NCI-H2196 (cell line): ENCODE results near the gene TMA7B.
"Not testable (repeated sequence)": the region's sequence is repeated elsewhere in the genome, so short reads cannot be mapped to it uniquely, and the experiment has no call there.

Experiments
- DNase-seq: peaks from one replicate; lab custom pipeline; 2025; ENCODE audit not compliant: unreplicated experiment; lab: John Stamatoyannopoulos, UW

Gene TMA7B

GRCh38 chr22:39979048-39979447, 18.9 kb downstream of the TMA7B start:
- DNase-seq, result no peak

DNA sequence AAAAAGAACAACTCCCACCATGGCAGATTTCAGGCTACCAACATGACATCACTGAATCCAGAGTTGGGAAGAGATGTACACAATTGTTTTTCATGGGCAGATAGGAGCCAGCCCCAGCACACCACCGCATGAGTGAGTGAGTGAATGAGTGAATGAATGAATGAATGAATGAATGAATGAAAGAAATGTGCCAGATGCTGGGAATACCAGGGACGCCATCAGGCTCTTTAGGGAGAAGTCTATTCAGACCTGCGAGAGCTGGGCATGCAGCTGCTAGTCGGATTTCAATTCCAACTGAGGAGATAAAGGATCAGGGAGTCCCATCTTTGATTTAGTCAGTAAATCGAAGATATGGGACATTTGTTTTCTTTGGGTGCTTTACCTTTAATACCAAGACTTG, 19.3 kb downstream of the TMA7B start:
- no peak for DNase-seq

DNA sequence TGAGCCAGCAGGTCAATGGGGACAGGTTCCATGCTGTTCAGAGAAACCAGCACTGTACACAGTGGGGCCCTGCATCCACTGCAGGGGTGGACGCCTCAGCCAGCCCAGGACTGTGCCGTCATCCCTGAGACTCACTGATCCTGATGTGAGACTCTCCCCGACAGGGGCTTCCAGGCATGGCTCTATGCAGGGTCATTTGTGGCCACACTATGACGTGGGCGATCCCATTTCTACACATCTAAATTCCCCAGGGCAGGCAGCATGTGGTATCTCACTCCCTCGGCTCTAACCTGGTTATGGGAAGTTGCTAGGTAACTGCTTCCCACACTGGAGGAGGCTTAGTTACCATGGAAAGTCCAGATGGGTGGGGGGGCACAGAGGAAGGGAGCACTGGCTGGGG, 20.4 kb downstream of the TMA7B start:
- no peak for DNase-seq

DNA sequence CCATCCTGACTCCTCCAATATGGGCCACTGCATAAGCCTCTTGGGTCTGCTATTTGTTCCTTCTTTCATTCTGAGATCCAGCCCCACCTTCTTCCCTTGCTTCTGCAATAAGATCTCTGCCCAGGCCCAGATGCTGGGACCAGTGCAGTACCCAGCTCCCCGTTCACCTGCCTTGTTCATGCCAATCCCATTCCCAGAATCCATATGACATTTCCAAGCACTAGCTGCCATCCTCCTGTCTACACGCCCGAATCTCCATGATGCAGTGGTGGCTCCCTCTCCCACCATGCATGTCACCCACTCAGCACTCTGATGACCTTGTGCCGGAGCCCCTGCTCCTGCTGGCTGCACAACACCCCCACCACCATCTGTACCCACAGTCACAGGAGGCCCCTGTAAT, 23.1 kb downstream of the TMA7B start:
- no peak for DNase-seq

- no peak for DNase-seq
Measured at GRCh38 chr22:39984006-39984405, 23.8 kb downstream of the TMA7B start.

DNA sequence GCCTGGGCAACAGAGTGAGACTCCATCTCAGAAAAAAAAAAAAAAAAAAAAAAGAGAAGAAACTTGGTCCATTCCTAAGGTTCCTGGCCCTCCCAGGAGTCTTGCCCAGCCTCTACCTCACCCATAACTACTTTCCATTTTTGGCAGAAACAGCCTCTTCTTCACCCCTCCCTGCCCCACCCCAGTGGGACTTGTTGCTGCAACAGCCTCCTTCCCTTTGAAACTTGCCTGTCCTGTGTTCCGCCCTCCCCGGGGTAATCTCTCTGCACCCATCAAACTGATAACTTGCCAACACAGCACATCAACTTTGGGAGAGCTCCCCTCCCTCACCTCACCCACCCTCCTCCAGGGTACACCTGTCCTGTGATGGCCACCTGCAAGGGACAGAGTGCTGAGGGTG, 24.5 kb downstream of the TMA7B start:
- DNase-seq, result no peak

DNA sequence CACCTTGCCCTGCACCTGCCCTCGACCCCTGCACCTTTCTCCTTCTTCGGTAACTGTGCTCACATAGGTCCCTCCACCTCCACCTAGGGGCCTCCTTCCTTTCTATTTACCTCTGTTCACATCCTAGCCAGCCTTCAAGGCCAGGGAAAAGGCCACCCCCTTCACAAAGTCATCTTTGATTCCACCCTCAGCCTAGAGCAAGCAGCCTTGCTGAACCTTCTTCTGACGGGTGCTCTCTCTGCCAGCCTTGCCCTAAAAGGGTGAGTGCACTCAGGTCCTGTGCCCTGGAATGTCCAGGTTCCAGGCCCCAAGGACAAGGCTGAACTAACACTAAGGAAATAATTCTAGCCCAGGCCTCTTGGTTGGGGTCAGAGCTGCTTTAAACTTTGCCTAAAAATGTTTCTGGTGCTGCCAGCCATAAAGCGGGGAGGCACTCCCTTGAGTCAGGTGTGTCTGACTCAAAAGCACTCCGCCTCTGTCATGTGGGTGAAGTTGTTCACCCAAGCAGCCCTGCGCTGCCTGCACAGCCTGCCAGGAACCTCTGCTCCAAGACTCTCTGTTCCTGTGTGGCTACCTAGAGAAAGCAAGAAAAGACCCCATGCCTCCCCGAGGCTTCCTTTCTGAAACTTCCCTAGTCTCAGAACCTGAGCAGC, 25.3 kb downstream of the TMA7B start:
- DNase-seq, result no peak

DNA sequence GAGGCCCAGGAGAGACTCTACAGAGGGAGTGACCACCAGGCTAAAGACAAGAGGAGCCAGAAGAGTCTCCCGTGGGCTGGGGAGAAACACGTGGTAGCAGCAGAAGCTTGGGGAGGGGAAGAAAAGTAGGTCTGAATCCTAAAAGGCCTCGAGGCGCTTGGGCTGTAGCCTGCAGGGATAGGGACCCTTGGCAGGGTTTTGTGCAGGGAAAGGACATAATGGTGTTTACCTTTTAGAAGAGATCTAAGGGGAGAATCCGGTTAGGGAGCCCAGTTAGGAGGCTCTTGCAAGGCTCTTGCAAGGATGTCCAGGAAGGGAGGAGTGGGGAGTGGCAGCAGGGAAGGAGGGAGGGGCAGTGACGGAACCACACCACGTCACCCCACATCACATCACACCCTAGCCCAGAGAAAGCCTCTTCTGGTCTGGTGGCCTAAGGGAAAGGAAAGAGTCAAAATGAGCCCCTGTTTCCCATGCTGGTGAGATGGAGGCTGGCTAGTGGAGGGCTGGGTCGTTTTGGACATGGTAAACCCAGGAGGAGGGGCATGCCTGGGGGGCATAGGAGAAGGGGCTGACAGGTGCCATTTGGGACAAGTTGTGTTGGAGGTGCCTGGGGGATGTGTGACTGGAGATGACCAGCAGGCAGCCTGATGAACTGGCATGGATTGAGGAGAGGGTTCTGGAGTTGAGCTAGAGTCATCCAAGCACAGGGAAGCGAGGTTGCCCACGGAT, 28.4 kb downstream of the TMA7B start:
- DNase-seq, result no peak

DNA sequence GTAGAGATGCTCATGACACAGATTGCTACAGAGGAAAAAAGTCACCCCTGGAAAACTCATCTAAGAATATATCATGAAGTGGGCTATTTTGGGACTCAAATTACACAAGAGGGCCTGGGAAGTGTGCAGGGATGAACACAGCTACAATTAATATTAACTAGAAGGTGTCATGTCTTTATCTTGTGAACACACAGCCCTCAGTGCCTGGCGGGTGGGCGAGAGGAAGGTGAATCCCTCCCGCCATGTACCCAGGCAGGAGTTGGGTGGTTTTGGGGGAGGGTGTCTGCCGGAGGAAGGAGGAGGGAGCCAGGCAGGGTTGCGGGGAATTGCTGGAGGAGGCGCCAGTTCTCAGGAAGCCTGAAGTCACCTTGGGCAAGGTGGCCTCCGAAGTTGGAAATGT, 29.4 kb downstream of the TMA7B start:
- DNase-seq, result no peak

DNA sequence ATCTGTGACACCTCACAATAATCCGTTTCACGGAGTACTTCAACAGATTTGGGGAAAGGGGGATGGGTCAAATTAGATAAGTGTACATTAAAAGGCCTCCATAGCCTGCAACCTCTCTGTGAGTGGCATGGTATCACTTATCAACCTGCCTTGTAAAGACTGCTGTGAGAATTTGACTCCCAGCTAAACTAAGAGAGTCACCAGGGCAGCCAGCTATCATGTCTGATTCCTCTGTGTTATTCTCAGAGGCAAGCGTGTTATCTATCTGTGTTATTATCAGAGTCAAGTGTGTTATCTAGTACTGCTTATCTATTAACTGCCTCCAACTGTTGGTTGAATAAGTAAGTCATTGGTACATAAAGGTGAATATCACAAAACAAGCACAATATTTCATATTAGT, 30.5 kb downstream of the TMA7B start:
- DNase-seq, result no peak

DNA sequence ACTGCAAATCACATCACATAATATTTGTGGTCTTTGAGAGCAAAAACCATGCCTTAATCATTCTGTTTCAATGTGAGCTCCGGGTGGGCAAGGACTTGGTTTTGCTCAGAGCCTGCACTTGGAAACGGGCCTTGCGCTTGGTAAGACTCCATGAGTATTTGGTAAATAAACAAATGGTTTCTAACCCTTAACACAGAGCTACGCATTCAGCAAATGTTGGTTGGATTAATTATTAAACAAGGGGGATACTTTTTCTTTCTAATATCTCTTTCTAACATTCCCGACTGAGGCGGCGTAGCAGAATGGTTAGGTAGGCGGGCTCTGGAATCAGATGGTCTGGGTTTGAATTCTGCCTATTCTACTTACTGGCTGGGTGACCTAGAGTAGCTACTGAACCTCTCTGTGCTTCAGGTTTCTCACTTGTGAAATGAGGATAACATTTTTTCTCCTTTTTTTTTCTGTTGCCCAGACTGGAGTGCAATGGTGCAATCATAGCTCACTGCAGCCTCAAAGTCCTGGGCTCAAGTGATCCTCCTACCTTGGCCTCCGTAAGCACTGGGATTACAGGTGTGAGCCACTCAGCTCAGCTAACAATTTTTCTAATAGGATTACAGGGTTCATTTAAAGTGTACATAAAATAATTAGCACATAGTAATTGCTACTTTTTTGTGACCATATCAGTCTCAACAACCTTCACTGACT, 31.1 kb downstream of the TMA7B start:
- no peak for DNase-seq

GRCh38 chr22:39992088-39992826, 32.1 kb downstream of the TMA7B start:
- no peak for DNase-seq

- DNase-seq, result not testable (repeated sequence)
Measured at GRCh38 chr22:39992894-39993293, 32.7 kb downstream of the TMA7B start.

DNA sequence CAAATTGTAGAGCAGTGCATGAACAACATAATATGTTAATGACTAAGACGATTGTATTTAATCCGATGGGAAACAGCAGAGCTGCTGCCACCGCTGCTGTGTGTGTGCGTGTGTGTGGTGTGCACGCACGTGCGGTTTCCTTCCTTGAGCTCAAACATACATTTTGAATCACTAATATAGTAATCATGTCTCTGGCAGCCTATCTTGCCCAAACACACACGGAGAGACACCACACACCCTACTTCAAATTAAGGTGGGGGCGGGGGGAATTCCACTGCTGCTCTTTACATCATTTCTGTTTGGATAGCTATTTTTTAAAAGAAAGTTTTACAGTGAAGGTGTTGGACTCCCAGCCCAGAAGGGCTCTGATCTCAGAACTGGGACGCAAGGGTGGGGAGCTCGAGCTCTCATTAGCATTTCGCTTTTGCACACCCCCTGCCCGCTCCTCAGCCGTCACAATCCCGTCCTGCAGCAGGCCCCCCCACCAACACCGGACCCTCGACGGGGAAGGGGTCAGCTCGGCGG, 33.9 kb downstream of the TMA7B start:
- no peak for DNase-seq

- DNase-seq, result peak; percentile 76
Measured at GRCh38 chr22:39994566-39995392, 34.6 kb downstream of the TMA7B start, which contains the start of gene FAM83F. Gene FAM83F, plus strand, starts transcription at chr22:39994954. Its CDS starts 89 bp downstream, at chr22:39995043.

- DNase-seq, result no peak
Measured at GRCh38 chr22:39995393-39996252, 35.4 kb downstream of the TMA7B start.

DNA sequence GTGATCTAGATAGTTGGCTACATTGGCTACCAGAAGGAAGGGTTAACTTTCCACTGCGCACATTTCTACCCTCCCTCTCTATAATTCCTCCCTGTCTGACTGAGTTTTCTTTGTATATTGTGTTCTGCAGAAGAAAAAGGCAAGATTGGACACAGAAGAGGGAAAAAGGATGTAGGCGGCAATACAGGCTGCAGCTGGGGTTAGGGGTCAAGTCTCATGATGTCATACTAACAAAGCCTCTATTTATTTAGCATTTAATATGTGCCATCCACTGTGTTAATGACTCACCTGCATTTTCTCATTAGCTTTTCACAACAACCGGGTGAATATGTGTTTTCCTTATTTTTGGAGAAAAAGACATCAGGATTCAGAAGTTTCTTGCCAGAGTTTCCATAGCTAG, 36.5 kb downstream of the TMA7B start:
- no peak for DNase-seq

- no peak for DNase-seq
Measured at GRCh38 chr22:39997421-39997820, 37.2 kb downstream of the TMA7B start.

DNA sequence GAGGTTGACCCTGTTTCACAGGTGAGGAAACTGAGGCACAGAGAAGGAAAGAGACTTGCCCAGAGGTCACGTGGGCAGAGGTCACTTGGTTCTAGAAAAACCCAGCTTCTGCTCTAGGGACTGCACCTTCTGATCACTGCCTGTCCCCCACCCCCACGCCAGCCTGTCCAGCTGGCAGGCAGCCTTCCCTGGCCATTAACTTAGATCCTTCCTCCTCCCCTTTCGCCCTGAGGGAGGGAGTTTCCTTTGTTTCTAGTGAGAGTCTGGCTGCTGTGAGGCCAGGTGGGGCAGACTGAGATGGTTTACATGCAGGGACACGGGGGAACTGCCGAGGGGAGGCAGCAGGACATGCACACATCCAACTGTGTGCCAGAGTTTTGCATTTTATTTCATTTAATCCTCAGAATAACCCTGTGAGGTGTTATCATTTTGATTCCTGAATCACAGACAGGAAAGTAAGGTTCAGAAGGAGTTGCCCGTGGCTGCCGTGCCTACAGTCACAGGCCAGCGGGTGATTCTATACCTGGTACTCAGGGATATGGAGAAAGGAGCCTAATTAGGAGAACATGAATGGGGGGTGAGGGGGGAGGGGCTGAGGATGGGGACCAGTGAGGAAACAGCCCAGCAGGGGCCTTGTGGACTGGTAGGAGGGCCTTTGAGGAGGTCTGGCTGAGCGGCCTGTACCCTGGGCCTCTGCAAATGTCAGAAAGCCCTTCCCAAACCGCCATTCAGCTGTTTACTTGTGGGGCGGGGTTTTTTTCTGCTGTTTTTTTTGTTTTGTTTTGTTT, 37.9 kb downstream of the TMA7B start:
- peak; percentile 90 for DNase-seq
